CD14-positive monocyte (primary cell): ENCODE data around the gene NAPG. TPM values are rescaled to one million over a fixed set of nuclear protein-coding genes. Genes with fewer than 3 reads are reported as not detected.
"Not testable (repeated sequence)": the region's sequence is repeated elsewhere in the genome, so short reads cannot be mapped to it uniquely, and the experiment has no call there.

Experiments used
- DNase-seq, 3 donors: peaks; one replicate each; pipeline ENCODE4 v3.0.0-alpha.2; 2011 to 2022
- H2AFZ ChIP-seq: 2 replicates; pipeline ENCODE4 v1.6.0; 2012; ENCODE audit warnings: mild to moderate bottlenecking, low read depth, low read length, inconsistent platforms; ENCODE audit not compliant: insufficient read depth, poor library complexity, severe bottlenecking
- H3K27ac ChIP-seq, 2 donors: 1 replicate in 1 of 2; 2 replicates in 1 of 2; pipeline ENCODE4 v1.5.1; 2012 to 2013; ENCODE audit warnings: low read length in 2 of 2, control low read depth in 1 of 2, inconsistent platforms in 1 of 2, low read depth in 1 of 2, mild to moderate bottlenecking in 1 of 2
- H3K27me3 ChIP-seq, 2 donors: one replicate each; pipeline versions ENCODE4 v1.6.0 to v1.6.1; 2011 to 2013; ENCODE audit warnings: low read length in 2 of 2; ENCODE audit not compliant: control insufficient read depth in 2 of 2, insufficient read depth in 2 of 2
- H3K36me3 ChIP-seq, 2 donors: replicated peaks in 1 of 2; 1 replicate in 1 of 2; 2 replicates in 1 of 2; pipeline versions ENCODE4 v1.5.1 to v1.6.1; 2012 to 2013; ENCODE audit warnings: low read length in 2 of 2, control low read depth in 1 of 2, inconsistent platforms in 1 of 2, mild to moderate bottlenecking in 1 of 2; ENCODE audit not compliant: insufficient read depth in 2 of 2, control insufficient read depth in 1 of 2
- H3K4me1 ChIP-seq, 2 donors: 1 replicate in 1 of 2; 2 replicates in 1 of 2; pipeline versions ENCODE4 v1.5.1 to v1.6.1; 2012 to 2013; ENCODE audit warnings: low read length in 2 of 2, control low read depth in 1 of 2, inconsistent platforms in 1 of 2, mild to moderate bottlenecking in 1 of 2, moderate library complexity in 1 of 2; ENCODE audit not compliant: insufficient read depth in 2 of 2, control insufficient read depth in 1 of 2
- H3K4me2 ChIP-seq: replicated peaks from 2 replicates; pipeline ENCODE3; 2012; ENCODE audit warnings: low read length, moderate library complexity, mild to moderate bottlenecking; ENCODE audit not compliant: poor library complexity, severe bottlenecking; ENCODE audit errors: extremely low read depth
- H3K4me3 ChIP-seq, 3 experiments: fragments of 200-600 bp in 1 of 3; sonication (generic) in 1 of 3; replicated peaks in 1 of 3; 1 replicate in 2 of 3; 2 replicates in 1 of 3; pipeline ENCODE4 v1.5.1; 2011 to 2013; ENCODE audit warnings: low read length in 3 of 3, mild to moderate bottlenecking in 3 of 3, control low read depth in 2 of 3, low read depth in 2 of 3, inconsistent platforms in 1 of 3, moderate library complexity in 1 of 3
- H3K79me2 ChIP-seq: 2 replicates; pipeline ENCODE4 v1.6.0; 2012; ENCODE audit warnings: mild to moderate bottlenecking, control low read depth, inconsistent platforms, low read length, moderate library complexity; ENCODE audit not compliant: insufficient read depth
- H3K9ac ChIP-seq: 2 replicates; pipeline ENCODE4 v1.6.0; 2017; ENCODE audit warnings: low read length, mild to moderate bottlenecking; ENCODE audit not compliant: insufficient read depth, poor library complexity, severe bottlenecking
- H3K9me3 ChIP-seq, 2 donors: replicated peaks in 1 of 2; 1 replicate in 1 of 2; 2 replicates in 1 of 2; pipeline versions ENCODE4 v1.5.1 to v1.6.1; 2012 to 2013; ENCODE audit warnings: low read length in 2 of 2, control low read depth in 1 of 2; ENCODE audit not compliant: control insufficient read depth in 1 of 2, insufficient read depth in 1 of 2
- H4K20me1 ChIP-seq: 2 replicates; pipeline ENCODE4 v1.6.0; 2012; ENCODE audit warnings: mild to moderate bottlenecking, low read length, control low read depth, moderate library complexity; ENCODE audit not compliant: insufficient read depth
- H3K27ac Mint-ChIP-seq, 7 donors: one replicate each; pipeline ENCODE4 v1.8.0; 2020; ENCODE audit warnings: mild to moderate bottlenecking in 7 of 7, mixed read lengths in 7 of 7, moderate library complexity in 6 of 7, inconsistent platforms in 2 of 7
- H3K27me3 Mint-ChIP-seq, 3 donors: one replicate each; pipeline ENCODE4 v1.8.0; 2021 to 2022; ENCODE audit warnings: low read depth in 3 of 3, mild to moderate bottlenecking in 3 of 3, mixed read lengths in 3 of 3, moderate library complexity in 3 of 3, inconsistent platforms in 1 of 3
- H3K36me3 Mint-ChIP-seq, 2 donors: one replicate each; pipeline ENCODE4 v1.8.0; 2020; ENCODE audit warnings: mixed read lengths in 2 of 2, inconsistent platforms in 1 of 2, mild to moderate bottlenecking in 1 of 2
- H3K4me1 Mint-ChIP-seq: one replicate; pipeline ENCODE4 v1.8.0; 2020; ENCODE audit warnings: mild to moderate bottlenecking, mixed read lengths
- H3K4me3 Mint-ChIP-seq, 2 donors: one replicate each; pipeline ENCODE4 v1.8.0; 2020; ENCODE audit warnings: mild to moderate bottlenecking in 2 of 2, mixed read lengths in 2 of 2, moderate library complexity in 1 of 2
- H3K9me3 Mint-ChIP-seq, 7 donors: one replicate each; pipeline ENCODE4 v1.8.0; 2020 to 2022; ENCODE audit warnings: mixed read lengths in 7 of 7, mild to moderate bottlenecking in 6 of 7, moderate library complexity in 6 of 7, inconsistent platforms in 2 of 7
- CTCF ChIP-seq: fragments of 200-600 bp; IDR thresholded peaks from one replicate; pipeline ENCODE4 v1.8.0; 2022; ENCODE audit warnings: antibody characterized with exemption, mild to moderate bottlenecking
- WGBS: methylation state at CpG from one replicate; pipeline ENCODE4 v1.1.5; 2013; ENCODE audit warnings: missing lambda C conversion rate; ENCODE audit not compliant: insufficient coverage; 5-methylcytosine and 5-hydroxymethylcytosine counted together
- intact Hi-C, 2 donors: fragments of 100-400 bp; cut with micrococcal nuclease; formaldehyde crosslinking; loops; one replicate each; pipeline versions ENCODE4 v1.15.0 to v1.15.1; 2023
- polyA plus RNA-seq, 3 donors: library from polyadenylated mRNA; depleted of rRNA in 1 of 3; unstranded in 2 of 3; stranded (reverse) in 1 of 3; fragments of 300-500 nt in 2 of 3; fragments of >200 nt in 1 of 3; fragmentation: Illumina TruSeq in 2 of 3; gene quantifications; 1 replicate in 2 of 3; 2 replicates in 1 of 3; pipeline ENCODE4 v1.2.3, GENCODE V29; 2012 to 2021

NAPG gene
- polyA plus RNA-seq, 3 donors = 14.8 to 17.5 (median 15.9) TPM

DNA sequence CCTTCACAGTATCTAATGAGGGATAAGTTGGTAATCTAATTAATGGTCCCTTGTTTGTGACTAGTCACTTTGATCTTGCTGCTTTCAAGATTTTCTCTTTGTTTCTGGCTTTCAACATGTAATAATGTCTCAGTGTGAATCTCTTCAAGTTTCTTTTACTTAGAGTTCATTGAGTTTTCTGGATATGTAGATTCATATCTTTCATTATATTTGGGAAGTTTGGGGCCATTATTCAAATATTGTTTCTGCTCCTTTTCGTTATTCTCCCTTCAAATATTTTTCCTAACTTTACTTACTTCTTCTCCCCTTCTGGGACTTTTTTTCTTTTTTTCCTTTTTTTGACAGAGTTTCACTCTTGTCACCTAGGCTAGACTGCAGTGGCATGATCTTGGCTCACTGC, 21.1 kb upstream of the NAPG start:
- H3K4me3 ChIP-seq = no peak overlapping the region
- H2AFZ ChIP-seq = no peak overlapping the region
- intact Hi-C loops = no loop called here
- H3K27ac ChIP-seq = no peak overlapping the region
- no peak overlapping the region for H3K4me3 Mint-ChIP-seq
- no peaks in the 10 kb centered on the region for H4K20me1 ChIP-seq
- H3K36me3 Mint-ChIP-seq = peaks cover 0 to 8% of the 10 kb centered on the region in 2 donors
- DNase-seq = no peak
- H3K27ac Mint-ChIP-seq = no peak overlapping the region
- H3K27me3 Mint-ChIP-seq = peaks cover under 1 to 1% (median 1%) of the 10 kb centered on the region in 3 donors
- H3K9me3 ChIP-seq = peaks cover 23 to 26% of the 10 kb centered on the region in 2 donors
- TF ChIP-seq CTCF = no peak
- no peaks in the 10 kb centered on the region for H3K36me3 ChIP-seq
- peaks cover 19 to 40% (median 33%) of the 10 kb centered on the region in 7 donors for H3K9me3 Mint-ChIP-seq
- peaks cover 16% of the 10 kb centered on the region for H3K4me1 Mint-ChIP-seq
- WGBS = 83% methylated on average over 1 of the region's 1 CpG
- no peaks in the 10 kb centered on the region for H3K27me3 ChIP-seq
- no peak overlapping the region for H3K9ac ChIP-seq
- H3K79me2 ChIP-seq = no peaks in the 10 kb centered on the region
- H3K4me2 ChIP-seq = no peak overlapping the region
- H3K4me1 ChIP-seq = peaks cover 9% of the 10 kb centered on the region in 2 donors

DNA sequence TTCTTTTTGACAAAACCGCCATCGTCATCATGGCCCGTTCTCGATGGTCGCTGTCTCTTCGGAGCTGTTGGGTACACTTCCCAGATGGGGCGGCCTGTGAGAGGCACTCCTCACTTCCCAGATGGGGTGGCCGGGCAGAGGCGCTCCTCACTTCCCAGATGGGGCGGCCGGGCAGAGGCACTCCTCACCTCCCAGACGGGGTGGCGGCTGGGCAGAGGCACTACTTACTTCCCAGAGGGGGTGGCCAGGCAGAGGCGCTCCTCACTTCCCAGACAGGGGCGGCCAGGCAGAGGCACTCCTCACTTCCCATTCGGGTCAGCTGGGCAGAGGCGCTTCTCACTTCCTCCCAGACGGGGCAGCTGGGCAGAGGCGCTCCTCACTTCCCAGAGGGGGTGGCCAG, 19.9 kb upstream of the NAPG start:
- H3K36me3 ChIP-seq, H3K27ac ChIP-seq, H3K4me3 ChIP-seq, H3K27ac Mint-ChIP-seq, H3K79me2 ChIP-seq, H4K20me1 ChIP-seq, H3K27me3 Mint-ChIP-seq, DNase-seq, H3K36me3 Mint-ChIP-seq, H2AFZ ChIP-seq, H3K4me3 Mint-ChIP-seq, H3K9ac ChIP-seq, H3K4me1 ChIP-seq, H3K4me2 ChIP-seq, H3K27me3 ChIP-seq, intact Hi-C loops: not testable (repeated sequence)
- peaks cover 12% of the 10 kb centered on the region for H3K4me1 Mint-ChIP-seq
- peaks cover 23 to 26% of the 10 kb centered on the region in 2 donors for H3K9me3 ChIP-seq
- H3K9me3 Mint-ChIP-seq = peaks cover 19 to 39% (median 33%) of the 10 kb centered on the region in 7 donors
- 93% methylated on average over 14 of the region's 19 CpGs for WGBS
